ENCODE results near the gene EFHC1. TPM values are rescaled to one million over a fixed set of nuclear protein-coding genes. Genes with fewer than 3 reads are reported as not detected.

Gene EFHC1
- total RNA-seq, 4 donors from 2014 or later: 30.6 to 45.6 (median 37.7) TPM

GRCh38 chr6:52394251-52394666, 25.9 kb upstream of the EFHC1 start:
- Histone ChIP-seq H3K9me3 (no peaks in the 10 kb centered on the region), H3K36me3 (no peaks in the 10 kb centered on the region), H3K4me1 (peaks cover 0 to 38% (median 15%) of the 10 kb centered on the region in 4 donors), H3K27me3 (no peaks in the 10 kb centered on the region), H3K27ac (no peak overlapping the region), H3K4me3 (no peak overlapping the region)
- WGBS, 2 donors: 81 to 86% methylated on average over 4 of the region's 4 CpGs
- no peak for DNase-seq (ENCODE audit: low spot score in 2 of 2)
- TF ChIP-seq POLR2A (IDR thresholded peaks at IDR 0.05) (no peak), EP300 (IDR thresholded peaks at IDR 0.05) (no peak), CTCF (IDR thresholded peaks at IDR 0.05) (no peak)

GRCh38 chr6:52395969-52396368, 24.2 kb upstream of the EFHC1 start:
- H3K36me3 ChIP-seq: no peaks in the 10 kb centered on the region
- no peak overlapping the region for H3K4me3 ChIP-seq
- no peaks in the 10 kb centered on the region for H3K9me3 ChIP-seq
- peaks cover 0 to 33% (median 3%) of the 10 kb centered on the region in 4 donors for H3K4me1 ChIP-seq
- no peak for DNase-seq (ENCODE audit: low spot score in 2 of 2)
- H3K27me3 ChIP-seq: no peaks in the 10 kb centered on the region
- no peak overlapping the region for H3K27ac ChIP-seq
- no peak for TF ChIP-seq EP300 (IDR thresholded peaks at IDR 0.05)
- TF ChIP-seq CTCF (IDR thresholded peaks at IDR 0.05): no peak
- TF ChIP-seq POLR2A (IDR thresholded peaks at IDR 0.05): no peak
- WGBS, 2 donors: 75 to 85% methylated on average over 2 of the region's 2 CpGs

DNA sequence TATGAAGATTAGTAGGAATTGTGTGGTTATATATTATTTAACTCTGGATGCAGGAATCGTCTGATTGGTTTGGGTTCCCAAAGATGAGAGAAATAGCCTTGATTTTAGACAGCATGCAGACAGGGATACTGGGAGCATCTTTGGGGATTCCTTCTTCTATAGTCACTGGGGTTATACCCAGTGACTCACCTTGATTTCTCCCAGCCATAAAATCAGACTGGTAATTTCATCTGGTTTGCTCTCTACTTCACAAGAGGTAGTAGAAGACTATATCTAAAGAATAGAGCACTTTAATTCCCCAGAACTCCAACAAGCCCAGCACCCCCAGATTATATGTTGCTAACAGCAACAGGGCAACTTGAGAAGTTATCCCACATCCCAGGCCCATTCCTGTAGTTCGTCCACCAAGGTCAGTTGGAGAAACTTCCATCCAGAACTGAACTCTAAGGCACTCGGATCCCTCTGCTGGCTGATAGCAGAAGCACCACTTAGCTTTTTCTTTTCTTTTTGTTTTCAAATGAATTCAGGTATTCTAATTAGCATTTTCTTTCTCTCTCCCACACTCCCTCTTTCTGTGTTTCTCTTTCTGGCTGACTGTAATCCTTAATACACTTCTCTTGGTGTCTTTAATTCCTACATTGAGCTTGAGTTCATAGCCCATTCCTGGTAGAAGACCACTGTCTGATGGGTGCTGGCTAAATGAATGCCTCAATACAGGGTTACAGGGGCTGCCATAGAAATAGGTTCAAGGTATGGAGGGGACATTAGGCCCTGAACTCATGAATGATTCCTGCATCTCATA, 20.4 kb upstream of the EFHC1 start:
- WGBS, 2 donors: 31 to 33% methylated on average over 3 of the region's 3 CpGs
- Histone ChIP-seq H3K27ac (peak overlapping the region in 1 of 4 donors; percentile 20), H3K36me3 (peaks cover 3 to 21% (median 3%) of the 10 kb centered on the region in 3 donors), H3K27me3 (no peaks in the 10 kb centered on the region), H3K4me1 (peaks cover 0 to 26% (median 3%) of the 10 kb centered on the region in 4 donors), H3K9me3 (no peaks in the 10 kb centered on the region), H3K4me3 (no peak overlapping the region)
- TF ChIP-seq CTCF (IDR thresholded peaks at IDR 0.05) (peak; percentile 75 to 82 (median 77)), POLR2A (IDR thresholded peaks at IDR 0.05) (no peak), EP300 (IDR thresholded peaks at IDR 0.05) (no peak)
- DNase-seq (ENCODE audit: low spot score in 2 of 2): peak in 1 of 2 donors; percentile 53

- peaks cover 3 to 28% (median 3%) of the 10 kb centered on the region in 3 donors for H3K36me3 ChIP-seq
- no peak overlapping the region for H3K4me3 ChIP-seq
- peaks cover 0 to 26% (median 3%) of the 10 kb centered on the region in 4 donors for H3K4me1 ChIP-seq
- no peak for DNase-seq (ENCODE audit: low spot score in 2 of 2)
- H3K27ac ChIP-seq: peak overlapping the region in 2 of 4 donors; percentile 20 to 27
- no peak for TF ChIP-seq EP300 (IDR thresholded peaks at IDR 0.05)
- no peak for TF ChIP-seq POLR2A (IDR thresholded peaks at IDR 0.05)
- TF ChIP-seq CTCF (IDR thresholded peaks at IDR 0.05): no peak
- H3K9me3 ChIP-seq: no peaks in the 10 kb centered on the region
- 71 to 74% methylated on average over 2 of the region's 2 CpGs for WGBS, 2 donors
- no peaks in the 10 kb centered on the region for H3K27me3 ChIP-seq
Observed at GRCh38 chr6:52400313-52401041, 19.7 kb upstream of the EFHC1 start.

GRCh38 chr6:52403086-52403485, 17.1 kb upstream of the EFHC1 start:
- Histone ChIP-seq H3K27ac (no peak overlapping the region), H3K4me3 (no peak overlapping the region), H3K9me3 (no peaks in the 10 kb centered on the region), H3K36me3 (peaks cover 3 to 28% (median 3%) of the 10 kb centered on the region in 3 donors), H3K27me3 (no peaks in the 10 kb centered on the region), H3K4me1 (peaks cover 0 to 17% (median 3%) of the 10 kb centered on the region in 4 donors)
- TF ChIP-seq EP300 (IDR thresholded peaks at IDR 0.05) (no peak), CTCF (IDR thresholded peaks at IDR 0.05) (no peak), POLR2A (IDR thresholded peaks at IDR 0.05) (no peak)
- DNase-seq (ENCODE audit: low spot score in 2 of 2): no peak
- 96 to 97% methylated on average over 26 of the region's 26 CpGs for WGBS, 2 donors
